Measurements from ENCODE around the gene TADA2B.

GRCh38 chr4:7051144-7051495, 7.9 kb downstream of the TADA2B start:
- TF ChIP-seq ZNF274 (IDR thresholded peaks at IDR 0.05; ENCODE audit: low read depth, low read length), result no peak
- no peak for TF ChIP-seq YY1 (IDR thresholded peaks at IDR 0.05; ENCODE audit: insufficient read depth, insufficient read length)
- no peak for TF ChIP-seq SUZ12 (IDR thresholded peaks at IDR 0.05; ENCODE audit: extremely low read depth, insufficient read depth, insufficient read length)

Data from NT2/D1 (cell line).